EL (cell line): ENCODE results near the gene DLGAP5.
A peak's percentile ranks its signal among the peaks of the same experiment; 100 is the strongest.

ENCODE experiments used
- DNase-seq: peaks from one replicate; pipeline ENCODE4 v3.0.0-alpha.2; 2016

DLGAP5 gene

GRCh38 chr14:55107766-55108554 lies 83.4 kb downstream of the DLGAP5 start:
- peak; percentile 97 for DNase-seq

GRCh38 chr14:55105991-55106390 lies 85.4 kb downstream of the DLGAP5 start:
- no peak for DNase-seq

- DNase-seq: peak; percentile 38
Observed at GRCh38 chr14:55103971-55104954, 87.1 kb downstream of the DLGAP5 start.

GRCh38 chr14:55103005-55103640 lies 88.3 kb downstream of the DLGAP5 start:
- DNase-seq: peak; percentile 97

- DNase-seq: peak; percentile 98
Observed at GRCh38 chr14:55102141-55102621, 89.2 kb downstream of the DLGAP5 start.

GRCh38 chr14:55101698-55102097 lies 89.7 kb downstream of the DLGAP5 start:
- DNase-seq: no peak

- DNase-seq: no peak
Observed at GRCh38 chr14:55099756-55100155, 91.6 kb downstream of the DLGAP5 start.

- no peak for DNase-seq
Observed at GRCh38 chr14:55098561-55098898, 92.9 kb downstream of the DLGAP5 start.
